TTC549 (cell line): ENCODE data around the gene GRN.
"Not testable (repeated sequence)": the region's sequence is repeated elsewhere in the genome, so short reads cannot be mapped to it uniquely, and the experiment has no call there.

ENCODE experiments used
- FAIRE-seq: peaks from 2 replicates; lab custom pipeline; 2012; peaks lifted over from hg19 to GRCh38; lab: Jason Lieb, UNC

The GRN gene

GRCh38 chr17:44321246-44322120 is 23.6 kb upstream of the GRN start:
- FAIRE-seq = no peak

GRCh38 chr17:44322236-44322895 is 22.7 kb upstream of the GRN start:
- FAIRE-seq = no peak

- FAIRE-seq = no peak
Measured at GRCh38 chr17:44323359-44324091, 21.6 kb upstream of the GRN start.

- FAIRE-seq = no peak
Measured at GRCh38 chr17:44324092-44324570, 21.0 kb upstream of the GRN start.

- FAIRE-seq = no peak
Measured at GRCh38 chr17:44324571-44325275, 20.4 kb upstream of the GRN start, which contains the start of gene SLC25A39. Gene SLC25A39 (minus strand): TSS chr17:44324823. CDS start chr17:44323562, 1,261 bp downstream.

- FAIRE-seq = no peak
Measured at GRCh38 chr17:44326861-44327444, 18.1 kb upstream of the GRN start.

- no peak for FAIRE-seq
Measured at GRCh38 chr17:44327715-44328449, 17.2 kb upstream of the GRN start.

- FAIRE-seq = not testable (repeated sequence)
Measured at GRCh38 chr17:44329516-44329915, 15.6 kb upstream of the GRN start.

- not testable (repeated sequence) for FAIRE-seq
Measured at GRCh38 chr17:44330263-44330662, 14.8 kb upstream of the GRN start.

GRCh38 chr17:44331249-44331760 is 13.8 kb upstream of the GRN start:
- FAIRE-seq = peak; percentile 3

- no peak for FAIRE-seq
Measured at GRCh38 chr17:44333371-44333770, 11.7 kb upstream of the GRN start.

GRCh38 chr17:44334315-44334714 is 10.8 kb upstream of the GRN start:
- no peak for FAIRE-seq

GRCh38 chr17:44334727-44335126 is 10.4 kb upstream of the GRN start:
- FAIRE-seq = no peak

GRCh38 chr17:44335564-44335963 is 9.5 kb upstream of the GRN start:
- no peak for FAIRE-seq

- no peak for FAIRE-seq
Measured at GRCh38 chr17:44335968-44336367, 9.1 kb upstream of the GRN start.

- no peak for FAIRE-seq
Measured at GRCh38 chr17:44338702-44339101, 6.4 kb upstream of the GRN start.

GRCh38 chr17:44340553-44340952 is 4.5 kb upstream of the GRN start:
- FAIRE-seq = not testable (repeated sequence)

- no peak for FAIRE-seq
Measured at GRCh38 chr17:44343510-44344209, 1.4 kb upstream of the GRN start.

GRCh38 chr17:44345454-44346026 is 438 bp downstream of the GRN start:
- FAIRE-seq = no peak
